Measurements from ENCODE around the gene TMEM30A. TPM values are rescaled to one million over a fixed set of nuclear protein-coding genes. Genes with fewer than 3 reads are reported as not detected.

TMEM30A gene
- total and polyA plus RNA-seq, 4 donors: 33.3 to 71.0 (median 45.4) TPM

DNA sequence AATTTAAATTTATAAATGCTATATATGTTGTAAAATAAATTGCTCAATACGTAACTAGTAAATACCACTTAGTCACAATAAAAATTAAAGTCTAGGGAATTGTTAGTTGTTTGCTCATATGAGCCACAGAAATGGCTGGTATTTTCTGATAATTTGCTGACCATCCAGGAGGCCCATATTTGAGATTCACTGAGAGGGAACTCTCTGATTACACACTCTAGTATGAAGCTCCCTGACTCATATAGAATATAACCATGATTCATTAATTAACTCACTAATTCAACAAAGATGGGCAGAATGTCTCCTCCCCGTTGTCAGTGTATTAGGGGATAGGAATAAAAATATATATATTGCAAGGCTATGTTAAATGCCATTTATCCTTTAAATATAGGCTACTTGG, 46.6 kb upstream of the TMEM30A start:
- TF ChIP-seq TAF1 (conservative IDR thresholded peaks at IDR 0.05): no peak
- TF ChIP-seq FOXA1 (IDR thresholded peaks at IDR 0.05): no peak
- no peak for TF ChIP-seq NR2F2 (IDR thresholded peaks at IDR 0.05)
- TF ChIP-seq HNF4A (conservative IDR thresholded peaks at IDR 0.05): no peak
- TF ChIP-seq, protein P1, sequence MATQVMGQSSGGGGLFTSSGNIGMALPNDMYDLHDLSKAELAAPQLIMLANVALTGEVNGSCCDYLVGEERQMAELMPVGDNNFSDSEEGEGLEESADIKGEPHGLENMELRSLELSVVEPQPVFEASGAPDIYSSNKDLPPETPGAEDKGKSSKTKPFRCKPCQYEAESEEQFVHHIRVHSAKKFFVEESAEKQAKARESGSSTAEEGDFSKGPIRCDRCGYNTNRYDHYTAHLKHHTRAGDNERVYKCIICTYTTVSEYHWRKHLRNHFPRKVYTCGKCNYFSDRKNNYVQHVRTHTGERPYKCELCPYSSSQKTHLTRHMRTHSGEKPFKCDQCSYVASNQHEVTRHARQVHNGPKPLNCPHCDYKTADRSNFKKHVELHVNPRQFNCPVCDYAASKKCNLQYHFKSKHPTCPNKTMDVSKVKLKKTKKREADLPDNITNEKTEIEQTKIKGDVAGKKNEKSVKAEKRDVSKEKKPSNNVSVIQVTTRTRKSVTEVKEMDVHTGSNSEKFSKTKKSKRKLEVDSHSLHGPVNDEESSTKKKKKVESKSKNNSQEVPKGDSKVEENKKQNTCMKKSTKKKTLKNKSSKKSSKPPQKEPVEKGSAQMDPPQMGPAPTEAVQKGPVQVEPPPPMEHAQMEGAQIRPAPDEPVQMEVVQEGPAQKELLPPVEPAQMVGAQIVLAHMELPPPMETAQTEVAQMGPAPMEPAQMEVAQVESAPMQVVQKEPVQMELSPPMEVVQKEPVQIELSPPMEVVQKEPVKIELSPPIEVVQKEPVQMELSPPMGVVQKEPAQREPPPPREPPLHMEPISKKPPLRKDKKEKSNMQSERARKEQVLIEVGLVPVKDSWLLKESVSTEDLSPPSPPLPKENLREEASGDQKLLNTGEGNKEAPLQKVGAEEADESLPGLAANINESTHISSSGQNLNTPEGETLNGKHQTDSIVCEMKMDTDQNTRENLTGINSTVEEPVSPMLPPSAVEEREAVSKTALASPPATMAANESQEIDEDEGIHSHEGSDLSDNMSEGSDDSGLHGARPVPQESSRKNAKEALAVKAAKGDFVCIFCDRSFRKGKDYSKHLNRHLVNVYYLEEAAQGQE (IDR thresholded peaks at IDR 0.05): no peak
- TF ChIP-seq RAD21 (IDR thresholded peaks at IDR 0.05): no peak
- TF ChIP-seq, protein P2, sequence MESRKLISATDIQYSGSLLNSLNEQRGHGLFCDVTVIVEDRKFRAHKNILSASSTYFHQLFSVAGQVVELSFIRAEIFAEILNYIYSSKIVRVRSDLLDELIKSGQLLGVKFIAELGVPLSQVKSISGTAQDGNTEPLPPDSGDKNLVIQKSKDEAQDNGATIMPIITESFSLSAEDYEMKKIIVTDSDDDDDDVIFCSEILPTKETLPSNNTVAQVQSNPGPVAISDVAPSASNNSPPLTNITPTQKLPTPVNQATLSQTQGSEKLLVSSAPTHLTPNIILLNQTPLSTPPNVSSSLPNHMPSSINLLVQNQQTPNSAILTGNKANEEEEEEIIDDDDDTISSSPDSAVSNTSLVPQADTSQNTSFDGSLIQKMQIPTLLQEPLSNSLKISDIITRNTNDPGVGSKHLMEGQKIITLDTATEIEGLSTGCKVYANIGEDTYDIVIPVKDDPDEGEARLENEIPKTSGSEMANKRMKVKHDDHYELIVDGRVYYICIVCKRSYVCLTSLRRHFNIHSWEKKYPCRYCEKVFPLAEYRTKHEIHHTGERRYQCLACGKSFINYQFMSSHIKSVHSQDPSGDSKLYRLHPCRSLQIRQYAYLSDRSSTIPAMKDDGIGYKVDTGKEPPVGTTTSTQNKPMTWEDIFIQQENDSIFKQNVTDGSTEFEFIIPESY (IDR thresholded peaks at IDR 0.05): no peak
- no peak for TF ChIP-seq JUND (IDR thresholded peaks at IDR 0.05)
- TF ChIP-seq FOXA2 (IDR thresholded peaks at IDR 0.05): no peak
- TF ChIP-seq GABPA (IDR thresholded peaks at IDR 0.05 in 1 of 2, conservative IDR thresholded peaks at IDR 0.05 in 1 of 2): no peak
- TF ChIP-seq RXRA (IDR thresholded peaks at IDR 0.05): no peak
- no peak for DNase-seq (ENCODE audit: low spot score)
- H3K9ac ChIP-seq (ENCODE audit: low read depth in 1 of 2, low read length in 2 of 2): no peak overlapping the region
- H3K9me3 ChIP-seq (ENCODE audit: control insufficient read depth in 4 of 4, low read length in 3 of 4): no peaks in the 10 kb centered on the region
- peaks cover 0 to 2% (median 0%) of the 10 kb centered on the region in 4 donors for H3K27me3 ChIP-seq (ENCODE audit: control insufficient read depth in 4 of 4, insufficient read depth in 4 of 4, low read length in 3 of 4)
- no peaks in the 10 kb centered on the region for H3K36me3 ChIP-seq (ENCODE audit: control insufficient read depth in 4 of 4, insufficient read depth in 3 of 4, low read depth in 1 of 4, low read length in 3 of 4)
- H3K27ac ChIP-seq (ENCODE audit: low read depth in 1 of 2, low read length in 2 of 2): no peak overlapping the region
- WGBS: 90% methylated on average over 2 of the region's 2 CpGs
- H3K4me1 ChIP-seq (ENCODE audit: control insufficient read depth in 4 of 4, insufficient read depth in 4 of 4, low read length in 3 of 4): no peaks in the 10 kb centered on the region
- no peak overlapping the region for H3K4me3 ChIP-seq (ENCODE audit: low read depth in 1 of 3, low read length in 3 of 3)

DNA sequence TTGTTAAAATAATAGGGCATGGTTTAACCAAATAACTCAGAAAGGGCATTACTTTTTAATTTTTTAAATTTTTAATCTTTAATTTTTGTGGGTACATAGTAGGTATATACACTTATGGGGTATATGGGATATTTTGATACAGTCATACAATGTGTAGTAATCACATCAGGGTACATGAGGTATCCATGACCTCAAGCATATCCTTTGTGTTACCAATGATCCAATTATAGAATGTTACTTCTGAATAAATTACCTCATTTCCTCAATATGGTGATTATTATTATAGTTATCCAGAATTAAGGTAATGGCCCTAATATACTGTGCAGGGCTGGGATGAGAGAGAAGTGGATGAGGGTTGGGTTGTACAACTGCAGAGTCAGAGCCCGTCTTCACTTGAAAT, 45.1 kb upstream of the TMEM30A start:
- Histone ChIP-seq H3K9me3 (ENCODE audit: control insufficient read depth in 4 of 4, low read length in 3 of 4) (no peaks in the 10 kb centered on the region), H3K9ac (ENCODE audit: low read depth in 1 of 2, low read length in 2 of 2) (no peak overlapping the region), H3K36me3 (ENCODE audit: control insufficient read depth in 4 of 4, insufficient read depth in 3 of 4, low read depth in 1 of 4, low read length in 3 of 4) (no peaks in the 10 kb centered on the region), H3K4me3 (ENCODE audit: low read depth in 1 of 3, low read length in 3 of 3) (no peak overlapping the region), H3K27me3 (ENCODE audit: control insufficient read depth in 4 of 4, insufficient read depth in 4 of 4, low read length in 3 of 4) (peaks cover 0 to 2% (median 0%) of the 10 kb centered on the region in 4 donors), H3K4me1 (ENCODE audit: control insufficient read depth in 4 of 4, insufficient read depth in 4 of 4, low read length in 3 of 4) (no peaks in the 10 kb centered on the region), H3K27ac (ENCODE audit: low read depth in 1 of 2, low read length in 2 of 2) (no peak overlapping the region)
- WGBS: 92% methylated on average over 1 of the region's 1 CpG
- DNase-seq (ENCODE audit: low spot score): no peak
- TF ChIP-seq CTCF (IDR thresholded peaks at IDR 0.05; ENCODE audit: low read depth, low read length, missing input control) (no peak), ATF3 (IDR thresholded peaks at IDR 0.05) (no peak), GABPA (IDR thresholded peaks at IDR 0.05 in 1 of 2, conservative IDR thresholded peaks at IDR 0.05 in 1 of 2) (no peak), RXRA (IDR thresholded peaks at IDR 0.05) (no peak), HNF4A (conservative IDR thresholded peaks at IDR 0.05) (no peak), HNF4G (IDR thresholded peaks at IDR 0.05) (no peak), TAF1 (conservative IDR thresholded peaks at IDR 0.05) (no peak), YY1 (IDR thresholded peaks at IDR 0.05) (no peak), MAX (IDR thresholded peaks at IDR 0.05) (no peak), RAD21 (IDR thresholded peaks at IDR 0.05) (no peak), FOXA1 (IDR thresholded peaks at IDR 0.05) (no peak), FOXA2 (IDR thresholded peaks at IDR 0.05) (no peak), EGR1 (IDR thresholded peaks at IDR 0.05; ENCODE audit: low read depth in 2 of 2) (no peak), SP1 (IDR thresholded peaks at IDR 0.05) (no peak), NR2F2 (IDR thresholded peaks at IDR 0.05) (no peak), JUND (IDR thresholded peaks at IDR 0.05) (no peak)
- TF ChIP-seq, protein P2 (IDR thresholded peaks at IDR 0.05): no peak
- TF ChIP-seq, protein P1 (IDR thresholded peaks at IDR 0.05): no peak

Measured in liver (tissue), 9 donors.